GM23248 (cell line): Measurements from ENCODE around the gene CDC42SE2. TPM values are rescaled to one million over a fixed set of nuclear protein-coding genes. Genes with fewer than 3 reads are reported as not detected.

Experiments used
- DNase-seq: peaks from one replicate; pipeline ENCODE4 v3.0.0-alpha.2; 2015
- H2AFZ ChIP-seq: fragments of 200-600 bp; sonication (generic); 2 replicates; pipeline ENCODE4 v1.6.1; 2016; ENCODE audit warnings: antibody characterized with exemption
- H3F3A ChIP-seq: fragments of 200-600 bp; sonication (generic); 2 replicates; pipeline ENCODE4 v1.6.1; 2016; ENCODE audit warnings: mild to moderate bottlenecking, antibody characterized with exemption, mixed run types; ENCODE audit not compliant: insufficient read depth
- H3K27ac ChIP-seq: fragments of 200-600 bp; sonication (generic); 2 replicates; pipeline ENCODE4 v1.5.1; 2016; ENCODE audit warnings: mild to moderate bottlenecking
- H3K27me3 ChIP-seq: fragments of 200-600 bp; sonication (generic); replicated peaks from 2 replicates; pipeline ENCODE4 v1.6.1; 2016; ENCODE audit warnings: mild to moderate bottlenecking; ENCODE audit not compliant: insufficient read depth
- H3K36me3 ChIP-seq: fragments of 200-600 bp; sonication (generic); 2 replicates; pipeline ENCODE4 v1.6.1; 2016; ENCODE audit warnings: low read depth, mild to moderate bottlenecking
- H3K4me1 ChIP-seq: fragments of 200-600 bp; sonication (generic); 2 replicates; pipeline ENCODE4 v1.6.1; 2016; ENCODE audit warnings: mild to moderate bottlenecking; ENCODE audit not compliant: insufficient read depth
- H3K4me2 ChIP-seq: fragments of 200-600 bp; sonication (generic); one replicate; pipeline ENCODE4 v1.6.1; 2016; ENCODE audit warnings: mild to moderate bottlenecking; ENCODE audit not compliant: unreplicated experiment
- H3K4me3 ChIP-seq: fragments of 200-600 bp; sonication (generic); 2 replicates; pipeline ENCODE4 v1.5.1; 2016; ENCODE audit warnings: mild to moderate bottlenecking
- H3K79me2 ChIP-seq: fragments of 200-600 bp; sonication (generic); 2 replicates; pipeline ENCODE4 v1.6.1; 2016; ENCODE audit warnings: mild to moderate bottlenecking; ENCODE audit not compliant: insufficient read depth
- H3K9ac ChIP-seq: fragments of 200-600 bp; sonication (generic); 2 replicates; pipeline ENCODE4 v1.6.1; 2016; ENCODE audit warnings: mild to moderate bottlenecking
- H3K9me2 ChIP-seq: fragments of 200-600 bp; sonication (generic); 2 replicates; pipeline ENCODE4 v1.6.1; 2016; ENCODE audit warnings: mixed run types, mild to moderate bottlenecking, moderate library complexity; ENCODE audit not compliant: insufficient read depth
- H3K9me3 ChIP-seq: fragments of 200-600 bp; sonication (generic); one replicate; pipeline ENCODE4 v1.6.1; 2017; ENCODE audit warnings: low read depth
- H4K20me1 ChIP-seq: fragments of 200-600 bp; sonication (generic); 2 replicates; pipeline ENCODE4 v1.6.0; 2016; ENCODE audit not compliant: insufficient read depth
- EZH2 ChIP-seq: fragments of 200-600 bp; sonication (generic); IDR thresholded peaks from 2 replicates; pipeline ENCODE4 v1.6.1; 2018; ENCODE audit warnings: antibody characterized with exemption, mild to moderate bottlenecking; ENCODE audit not compliant: insufficient read depth, poor library complexity, severe bottlenecking
- EZH2phosphoT487 ChIP-seq: fragments of 200-600 bp; sonication (generic); IDR thresholded peaks from 2 replicates; pipeline ENCODE4 v1.6.1; 2018; ENCODE audit warnings: antibody characterized with exemption, moderate library complexity, mild to moderate bottlenecking, low read depth; ENCODE audit not compliant: insufficient read depth
- WGBS, 2 experiments: methylation state at CpG; one replicate each; pipeline ENCODE4 v1.1.6; 2015 to 2017; ENCODE audit warnings: low lambda C conversion rate in 2 of 2, low coverage in 1 of 2; ENCODE audit errors: missing lambda C conversion rate in 2 of 2; 5-methylcytosine and 5-hydroxymethylcytosine counted together
- in situ Hi-C: fragments of 300-500 bp; cut with MboI; formaldehyde crosslinking; loops from 2 replicates; pipeline ENCODE4 v1.15.0; 2020
- polyA plus RNA-seq: library from polyadenylated mRNA; unstranded; fragments of >200 nt; fragmentation: Nextera tagmentation; extraction: Ambion mirVana; gene quantifications from 2 replicates; pipeline ENCODE4 v1.2.1, GENCODE V29; 2016
- total RNA-seq: library from RNA; depleted of rRNA; stranded (reverse); fragments of >200 nt; shearing (Covaris generic); gene quantifications from 2 replicates; pipeline ENCODE4 v1.2.3, GENCODE V29; 2014

Gene CDC42SE2
- total and polyA plus RNA-seq, 2 experiments from 2014 or later, result 13.7 to 17.5 TPM

DNA sequence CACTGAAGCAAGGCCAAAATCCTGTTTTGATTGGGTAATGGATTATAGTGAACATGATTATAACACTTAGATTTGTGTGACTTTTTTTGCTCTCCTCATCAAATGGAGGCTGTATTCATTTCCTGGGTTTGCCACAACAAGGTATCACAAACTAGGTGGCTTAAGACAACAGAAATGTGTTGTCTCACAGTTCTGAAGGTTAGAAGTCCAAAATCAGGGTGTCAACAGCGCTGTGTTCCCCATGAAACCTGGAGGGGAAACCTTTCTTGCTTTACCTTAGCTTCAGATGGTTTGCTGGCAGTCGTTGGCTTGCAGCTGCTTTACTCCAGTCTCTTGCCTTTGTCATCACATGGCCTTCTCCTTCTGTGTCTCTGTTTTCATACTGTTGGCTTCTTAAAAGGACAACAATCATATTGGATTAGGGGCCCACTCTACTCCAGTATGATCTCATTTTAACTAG is 32.4 kb downstream of the CDC42SE2 start:
- in situ Hi-C loops, result no loop called here
- Histone ChIP-seq H3K4me1 (no peaks in the 10 kb centered on the region), H3K9ac (no peak overlapping the region), H3K27me3 (no peaks in the 10 kb centered on the region), H3K9me3 (no peaks in the 10 kb centered on the region), H3K9me2 (no peaks in the 10 kb centered on the region), H4K20me1 (no peaks in the 10 kb centered on the region), H3K4me2 (no peak overlapping the region), H3K4me3 (no peak overlapping the region), H3K36me3 (no peaks in the 10 kb centered on the region), H3F3A (no peaks in the 10 kb centered on the region), H3K27ac (no peak overlapping the region), H2AFZ (no peak overlapping the region), H3K79me2 (peaks cover 83% of the 10 kb centered on the region)
- TF ChIP-seq EZH2phosphoT487 (no peak), EZH2 (no peak)
- WGBS, 2 experiments, result 75 to 79% methylated on average over 2 of the region's 2 CpGs
- no peak for DNase-seq

DNA sequence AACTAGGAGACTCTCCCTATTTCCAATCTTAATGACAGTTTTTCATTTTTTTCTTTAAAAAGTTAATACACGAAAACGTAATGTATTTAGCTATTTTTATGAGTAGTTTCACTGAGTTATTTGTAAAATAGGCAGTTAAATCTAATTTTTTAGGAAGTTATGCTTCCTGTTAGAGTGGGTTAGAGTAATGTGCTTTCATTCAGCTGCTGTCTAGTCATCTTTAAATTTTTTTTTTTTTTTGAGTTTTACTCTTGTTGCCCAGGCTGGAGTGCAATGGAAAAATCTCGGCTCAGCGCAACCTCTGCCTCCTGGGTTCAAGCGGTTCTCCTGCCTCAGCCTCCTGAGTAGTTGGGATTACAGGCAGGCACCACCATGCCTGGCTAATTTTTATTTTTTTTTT is 34.0 kb downstream of the CDC42SE2 start:
- no peaks in the 10 kb centered on the region for H3K36me3 ChIP-seq
- no peaks in the 10 kb centered on the region for H3K9me2 ChIP-seq
- no peaks in the 10 kb centered on the region for H3K27me3 ChIP-seq
- no peak overlapping the region for H3K4me2 ChIP-seq
- no peak overlapping the region for H3K9ac ChIP-seq
- no peak overlapping the region for H3K27ac ChIP-seq
- H4K20me1 ChIP-seq, result no peaks in the 10 kb centered on the region
- no peak for TF ChIP-seq EZH2
- TF ChIP-seq EZH2phosphoT487, result no peak
- H3K79me2 ChIP-seq, result peaks cover 86% of the 10 kb centered on the region
- no peaks in the 10 kb centered on the region for H3K9me3 ChIP-seq
- H2AFZ ChIP-seq, result no peak overlapping the region
- WGBS, 2 experiments, result 96% methylated on average over 5 of the region's 5 CpGs
- no peak for DNase-seq
- no peak overlapping the region for H3K4me3 ChIP-seq
- in situ Hi-C loops, result no loop called here
- peaks cover 5% of the 10 kb centered on the region; the same call in 1 of the 2 replicates for H3F3A ChIP-seq
- H3K4me1 ChIP-seq, result peaks cover under 1% of the 10 kb centered on the region; the same call in 1 of the 2 replicates

DNA sequence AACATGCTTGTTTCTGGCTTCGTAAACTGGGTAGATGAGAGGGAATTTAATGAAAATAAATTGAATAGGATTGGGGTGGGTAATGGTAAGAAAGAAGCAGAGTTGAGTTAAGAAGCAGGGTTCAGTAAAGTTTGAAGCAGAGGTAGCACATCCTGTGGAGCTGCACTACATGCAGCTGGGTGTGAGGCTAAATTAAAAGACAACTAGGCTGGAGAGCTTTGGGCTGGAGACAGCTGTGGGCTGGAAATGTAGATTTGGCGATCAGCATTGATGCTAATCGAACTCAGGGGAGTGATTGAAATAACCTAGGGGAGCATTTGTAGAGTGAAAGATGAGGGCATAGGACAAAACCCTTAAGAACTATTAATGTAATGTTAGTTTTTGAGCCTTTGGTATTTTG is 35.6 kb downstream of the CDC42SE2 start:
- TF ChIP-seq EZH2, result no peak
- TF ChIP-seq EZH2phosphoT487, result no peak
- peaks cover 14% of the 10 kb centered on the region for H3K4me1 ChIP-seq
- H3K27me3 ChIP-seq, result no peaks in the 10 kb centered on the region
- no peak overlapping the region for H3K4me3 ChIP-seq
- no peak for DNase-seq
- no peak overlapping the region for H3K27ac ChIP-seq
- peaks cover 18% of the 10 kb centered on the region for H3F3A ChIP-seq
- H3K4me2 ChIP-seq, result no peak overlapping the region
- no peaks in the 10 kb centered on the region for H3K9me3 ChIP-seq
- no peak overlapping the region for H3K9ac ChIP-seq
- no peaks in the 10 kb centered on the region for H3K9me2 ChIP-seq
- no peaks in the 10 kb centered on the region for H3K36me3 ChIP-seq
- in situ Hi-C loops, result no loop called here
- H2AFZ ChIP-seq, result no peak overlapping the region
- no peaks in the 10 kb centered on the region for H4K20me1 ChIP-seq
- peaks cover 78% of the 10 kb centered on the region for H3K79me2 ChIP-seq
- 97 to 99% methylated on average over 3 of the region's 3 CpGs for WGBS, 2 experiments

DNA sequence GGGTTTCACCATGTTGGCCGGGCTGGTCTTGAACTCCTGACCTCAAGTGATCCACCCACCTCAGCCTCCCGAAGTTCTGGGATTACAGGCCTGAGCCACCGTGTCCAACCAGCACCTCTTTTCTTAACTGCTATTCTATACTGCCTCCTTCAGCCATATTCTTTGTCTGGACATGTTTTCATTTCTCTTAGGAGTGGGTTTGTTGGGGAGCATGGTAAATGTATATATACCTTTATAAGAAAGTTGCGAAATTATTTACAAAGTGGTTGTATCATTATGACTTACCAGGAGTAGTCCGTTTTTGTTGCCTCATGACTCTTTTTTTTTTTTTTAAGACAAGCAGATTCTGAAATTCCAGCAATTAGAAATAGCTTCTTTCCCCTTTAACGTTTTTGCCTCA is 38.7 kb downstream of the CDC42SE2 start:
- H3F3A ChIP-seq, result peaks cover 19% of the 10 kb centered on the region
- peaks cover 74% of the 10 kb centered on the region for H3K79me2 ChIP-seq
- DNase-seq, result no peak
- H3K36me3 ChIP-seq, result no peaks in the 10 kb centered on the region
- H3K9me2 ChIP-seq, result no peaks in the 10 kb centered on the region
- H4K20me1 ChIP-seq, result no peaks in the 10 kb centered on the region
- H3K4me3 ChIP-seq, result no peak overlapping the region
- peaks cover 14% of the 10 kb centered on the region for H3K4me1 ChIP-seq
- H2AFZ ChIP-seq, result no peak overlapping the region
- H3K27ac ChIP-seq, result no peak overlapping the region
- in situ Hi-C loops, result no loop called here
- no peaks in the 10 kb centered on the region for H3K9me3 ChIP-seq
- H3K27me3 ChIP-seq, result no peaks in the 10 kb centered on the region
- H3K4me2 ChIP-seq, result no peak overlapping the region
- TF ChIP-seq EZH2phosphoT487 (no peak), EZH2 (no peak)
- 70 to 75% methylated on average over 6 of the region's 6 CpGs for WGBS, 2 experiments
- no peak overlapping the region for H3K9ac ChIP-seq

DNA sequence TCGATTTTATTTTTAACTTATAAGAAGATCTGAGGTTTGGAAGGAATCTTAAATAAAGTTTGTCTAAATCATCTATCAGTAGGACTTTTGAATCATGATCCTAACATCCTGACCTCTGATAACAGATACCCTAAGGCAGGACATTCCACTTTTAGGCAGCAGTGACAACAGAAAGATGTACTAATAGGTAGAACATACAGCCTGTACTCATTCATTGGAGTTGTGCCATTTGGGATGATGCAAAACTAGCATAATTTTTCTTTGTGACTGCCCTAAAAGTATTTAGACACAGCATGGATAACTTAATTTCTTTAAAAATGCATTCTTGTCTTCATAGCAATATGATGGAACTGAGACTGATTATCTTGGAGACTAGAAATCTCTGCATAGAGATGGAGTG is 39.7 kb downstream of the CDC42SE2 start:
- in situ Hi-C loops, result no loop called here
- 76 to 85% methylated on average over 1 of the region's 1 CpG for WGBS, 2 experiments
- Histone ChIP-seq H3K9me2 (no peaks in the 10 kb centered on the region), H3K4me3 (no peak overlapping the region), H3K36me3 (no peaks in the 10 kb centered on the region), H3K79me2 (peaks cover 68% of the 10 kb centered on the region), H3F3A (peaks cover 19% of the 10 kb centered on the region), H3K4me1 (peaks cover 14% of the 10 kb centered on the region), H3K9me3 (no peaks in the 10 kb centered on the region), H3K27me3 (no peaks in the 10 kb centered on the region), H3K9ac (no peak overlapping the region), H2AFZ (no peak overlapping the region), H3K27ac (peak overlapping the region; percentile 39), H3K4me2 (peak overlapping the region; percentile 14), H4K20me1 (no peaks in the 10 kb centered on the region)
- TF ChIP-seq EZH2, result no peak
- TF ChIP-seq EZH2phosphoT487, result no peak
- DNase-seq, result peak; percentile 73
